TTC549 (cell line): Measurements from ENCODE around the gene NCSTN.

ENCODE experiments used
- FAIRE-seq: peaks from 2 replicates; lab custom pipeline; 2012; peaks lifted over from hg19 to GRCh38; lab: Jason Lieb, UNC

The NCSTN gene

DNA sequence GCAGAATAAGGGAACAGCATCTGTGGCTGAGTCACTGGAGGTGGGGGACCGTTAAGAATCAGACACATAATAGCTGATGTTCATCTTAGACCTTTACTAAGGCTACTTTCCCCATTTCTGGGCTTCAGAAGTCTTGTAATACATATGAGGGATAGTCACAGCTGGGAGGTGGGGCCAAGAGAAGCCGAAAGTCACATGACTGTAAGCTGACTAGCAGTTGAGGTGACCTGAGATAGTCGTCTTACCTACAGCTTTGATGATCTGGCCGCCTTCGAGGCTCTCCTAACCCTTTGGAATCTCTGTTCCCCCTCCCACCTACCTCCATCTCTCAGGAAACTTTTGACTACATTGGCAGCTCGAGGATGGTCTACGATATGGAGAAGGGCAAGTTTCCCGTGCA is 9.4 kb downstream of the NCSTN start:
- no peak for FAIRE-seq

GRCh38 chr1:160353223-160353622 is 10.0 kb downstream of the NCSTN start:
- no peak for FAIRE-seq

GRCh38 chr1:160354388-160354985 is 11.3 kb downstream of the NCSTN start:
- peak; percentile 33 for FAIRE-seq

DNA sequence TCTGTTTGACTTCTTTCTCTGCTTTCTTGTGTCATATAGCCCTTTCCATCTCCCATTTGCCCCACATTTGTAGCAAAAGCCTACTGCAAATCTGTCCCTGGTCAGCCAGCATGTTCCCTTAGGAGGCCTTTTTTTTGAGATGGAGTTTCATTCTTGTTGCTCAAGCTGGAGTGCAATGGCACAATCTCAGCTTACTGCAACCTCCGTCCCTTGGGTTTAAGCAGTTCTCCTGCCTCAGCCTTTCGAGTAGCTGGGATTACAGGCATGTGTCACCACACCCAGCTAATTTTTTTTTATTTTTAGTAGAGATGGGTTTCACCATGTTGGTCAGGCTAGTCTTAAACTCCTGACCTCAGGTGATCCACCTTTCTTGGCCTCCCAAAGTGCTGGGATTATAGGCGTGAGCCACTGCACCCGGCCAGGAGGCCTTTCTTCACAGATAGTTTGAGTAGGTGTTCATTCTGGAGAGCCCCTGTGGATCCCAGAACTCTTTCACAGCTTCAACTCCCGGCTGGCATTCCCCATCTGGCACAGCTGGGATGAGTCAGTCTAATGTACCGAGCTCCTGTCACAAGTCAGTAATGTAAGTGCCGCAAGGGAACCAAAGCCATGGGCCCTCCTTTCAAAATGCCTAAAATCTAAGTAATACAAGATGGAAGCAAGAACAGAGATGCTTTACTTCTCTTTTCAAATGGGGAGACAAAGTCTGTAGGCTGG is 14.3 kb downstream of the NCSTN start:
- FAIRE-seq, result no peak

GRCh38 chr1:160358073-160358472 is 14.9 kb downstream of the NCSTN start:
- no peak for FAIRE-seq

DNA sequence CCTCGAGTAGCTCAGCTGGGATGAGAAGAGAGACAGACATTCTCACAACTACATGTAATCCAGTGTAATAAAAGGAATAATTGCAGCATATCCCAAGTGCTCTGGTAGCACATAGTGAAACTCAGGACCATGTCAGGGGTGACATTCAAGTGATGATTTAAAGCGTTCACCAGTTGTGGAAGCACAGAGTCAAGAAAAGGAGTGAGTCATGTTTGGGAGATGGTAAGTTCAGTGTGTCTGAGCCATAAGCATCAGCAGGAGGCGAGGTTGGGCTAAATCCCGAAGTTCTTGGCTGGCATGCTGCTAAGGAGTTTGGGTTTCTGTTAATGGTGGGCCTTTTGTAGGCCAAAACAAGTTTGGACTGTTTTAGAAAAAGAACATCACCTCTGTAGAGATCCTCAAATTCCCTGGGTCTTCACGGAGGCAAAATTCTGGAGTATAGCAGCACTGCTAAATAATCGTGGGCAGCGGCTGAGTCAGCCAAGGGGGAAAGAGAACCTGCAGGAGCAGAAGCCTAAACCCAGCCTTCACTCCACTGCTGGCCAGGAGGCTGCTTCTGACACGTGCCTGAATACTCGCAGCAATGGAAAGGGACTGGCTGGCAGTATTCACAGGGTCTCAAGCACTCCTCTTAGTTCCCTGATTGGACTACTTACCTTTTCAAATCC is 16.5 kb downstream of the NCSTN start:
- FAIRE-seq, result no peak

GRCh38 chr1:160360227-160360695 is 17.1 kb downstream of the NCSTN start:
- no peak for FAIRE-seq

GRCh38 chr1:160361199-160361598 is 18.0 kb downstream of the NCSTN start:
- no peak for FAIRE-seq

DNA sequence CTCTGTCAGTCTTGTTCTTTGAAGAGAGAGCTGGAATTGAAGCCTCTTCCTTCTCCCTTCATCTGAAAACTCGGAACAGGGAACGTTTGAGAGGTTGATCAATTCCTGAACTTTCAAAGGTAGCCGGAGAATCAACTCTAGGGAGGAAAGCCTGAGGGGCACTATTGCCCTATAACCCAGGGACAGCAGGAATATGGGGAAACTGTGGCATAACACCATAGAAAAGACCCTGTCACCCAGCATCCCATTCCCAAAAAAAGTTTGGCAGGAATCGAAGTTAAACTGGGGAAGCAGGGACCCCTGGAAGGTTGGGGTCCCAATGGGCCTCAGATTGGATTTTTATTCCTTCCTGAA is 18.6 kb downstream of the NCSTN start:
- no peak for FAIRE-seq

DNA sequence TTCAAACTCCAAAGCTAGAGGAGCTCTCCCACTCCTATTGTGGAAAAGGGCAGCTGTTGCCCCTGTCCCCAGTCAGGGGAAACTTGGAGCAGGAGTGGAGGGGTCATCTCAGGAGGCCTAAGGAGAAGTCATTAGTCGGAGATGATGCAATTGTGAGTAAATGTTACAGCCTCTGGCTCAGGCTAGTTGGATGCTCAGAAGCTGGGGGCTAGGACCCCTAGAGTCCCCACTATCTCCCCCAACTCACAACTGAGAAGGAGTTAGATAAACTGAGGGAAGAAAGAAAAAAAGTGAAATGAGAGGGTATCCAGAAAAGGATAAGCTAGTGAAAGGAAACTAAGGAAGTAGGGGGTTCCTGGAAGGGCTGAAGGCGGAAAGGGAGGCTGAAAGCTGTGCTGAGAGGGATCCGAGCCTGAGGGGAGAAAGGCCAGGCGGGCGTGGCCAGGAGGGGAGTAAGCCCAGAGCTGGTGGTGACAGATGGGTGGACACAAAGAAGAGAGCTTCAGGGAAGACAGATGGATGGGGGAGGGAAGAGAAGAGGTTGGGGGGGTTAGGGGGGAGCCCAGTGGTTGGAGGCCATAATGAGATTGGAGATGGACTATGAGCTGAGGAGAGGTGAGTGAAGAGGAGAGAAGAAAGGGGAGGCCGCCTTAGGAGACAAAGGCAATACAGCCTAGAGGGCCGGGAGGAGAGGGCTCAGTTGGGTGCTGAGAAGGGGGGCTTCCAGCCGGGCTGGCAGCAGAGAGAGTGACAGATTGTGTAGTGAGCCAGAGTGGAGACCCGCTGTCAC is 19.2 kb downstream of the NCSTN start:
- no peak for FAIRE-seq

GRCh38 chr1:160363010-160363409 is 19.8 kb downstream of the NCSTN start:
- no peak for FAIRE-seq

- FAIRE-seq, result no peak
Observed at GRCh38 chr1:160363951-160364735, 21.0 kb downstream of the NCSTN start.

DNA sequence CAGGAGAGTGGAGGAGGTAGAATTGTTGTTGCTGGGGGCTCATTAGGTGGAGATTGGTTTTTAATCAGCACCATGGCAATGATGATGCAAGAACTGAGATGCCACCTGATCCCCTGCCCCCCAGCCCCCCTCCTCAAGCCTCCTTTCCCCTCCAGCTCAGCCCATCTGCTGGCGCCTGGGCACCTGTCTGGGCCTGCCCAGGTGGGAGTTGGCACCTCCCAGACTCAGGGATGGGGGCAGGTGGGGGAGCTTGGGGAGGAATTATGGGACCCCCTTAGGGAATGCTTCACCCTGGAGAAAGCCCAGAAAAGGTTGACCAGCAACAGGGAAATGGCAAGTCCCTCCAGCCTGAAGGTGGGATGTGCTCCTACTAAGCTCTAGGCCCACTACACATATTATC is 22.1 kb downstream of the NCSTN start:
- FAIRE-seq, result no peak

GRCh38 chr1:160366731-160367515 is 23.7 kb downstream of the NCSTN start, which contains the start of gene NHLH1:
NHLH1 (plus strand) TSS chr1:160367071; CDS start chr1:160370732, 3,661 bp downstream.
- no peak for FAIRE-seq

DNA sequence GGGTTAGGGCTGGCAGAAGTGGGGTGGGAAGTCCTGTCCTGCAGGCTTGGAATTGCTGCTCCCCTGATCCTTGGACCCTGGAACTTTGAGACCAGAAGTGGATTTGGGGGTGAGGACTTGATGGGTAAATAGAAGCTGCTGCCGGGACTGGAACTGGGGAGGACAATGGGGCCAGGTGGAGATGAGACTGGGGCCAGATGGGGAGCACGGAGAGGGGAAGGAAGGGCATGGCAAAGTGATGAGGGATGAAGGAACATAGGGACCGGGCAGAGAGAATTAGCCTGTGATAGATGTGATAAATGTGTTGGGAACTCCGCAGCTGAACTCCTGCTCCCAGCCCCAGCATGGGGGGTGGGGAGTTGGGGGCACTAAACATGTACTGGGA is 24.3 kb downstream of the NCSTN start:
- no peak for FAIRE-seq

- FAIRE-seq, result no peak
Observed at GRCh38 chr1:160367934-160368923, 25.0 kb downstream of the NCSTN start.

DNA sequence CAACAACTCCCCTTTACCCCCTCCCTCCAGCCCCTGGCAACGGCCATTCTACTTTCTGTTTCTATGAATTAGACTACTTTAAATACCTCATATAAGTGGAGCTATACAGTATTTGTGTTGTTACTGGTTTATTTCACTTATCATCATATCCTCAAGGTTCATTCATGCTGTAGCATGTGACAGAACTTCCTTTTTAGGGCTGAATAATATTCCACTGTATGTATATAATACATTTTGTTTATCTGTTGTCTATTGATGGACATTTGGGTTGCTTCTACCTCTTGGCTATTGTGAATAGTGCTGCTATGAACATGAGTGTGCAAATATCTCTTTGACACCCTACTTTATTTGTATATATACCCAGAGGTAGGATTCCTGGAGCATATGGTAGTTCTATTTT is 25.9 kb downstream of the NCSTN start:
- no peak for FAIRE-seq

- no peak for FAIRE-seq
Observed at GRCh38 chr1:160370561-160371345, 27.6 kb downstream of the NCSTN start.

- FAIRE-seq, result no peak
Observed at GRCh38 chr1:160371346-160371631, 28.1 kb downstream of the NCSTN start.
